HG02678 (cell line): ENCODE measurements around the gene GSK3A.
A peak's percentile ranks its signal among the peaks of the same experiment; 100 is the strongest.
"Not testable (repeated sequence)": the region's sequence is repeated elsewhere in the genome, so short reads cannot be mapped to it uniquely, and the experiment has no call there.

Experiments
- ATAC-seq: cut with Tn5 transposase; IDR thresholded peaks from one replicate; pipeline ENCODE4 v1.9.1; 2021; ENCODE audit warnings: mild to moderate bottlenecking, moderate library complexity; ENCODE audit not compliant: unreplicated experiment

GSK3A gene

DNA sequence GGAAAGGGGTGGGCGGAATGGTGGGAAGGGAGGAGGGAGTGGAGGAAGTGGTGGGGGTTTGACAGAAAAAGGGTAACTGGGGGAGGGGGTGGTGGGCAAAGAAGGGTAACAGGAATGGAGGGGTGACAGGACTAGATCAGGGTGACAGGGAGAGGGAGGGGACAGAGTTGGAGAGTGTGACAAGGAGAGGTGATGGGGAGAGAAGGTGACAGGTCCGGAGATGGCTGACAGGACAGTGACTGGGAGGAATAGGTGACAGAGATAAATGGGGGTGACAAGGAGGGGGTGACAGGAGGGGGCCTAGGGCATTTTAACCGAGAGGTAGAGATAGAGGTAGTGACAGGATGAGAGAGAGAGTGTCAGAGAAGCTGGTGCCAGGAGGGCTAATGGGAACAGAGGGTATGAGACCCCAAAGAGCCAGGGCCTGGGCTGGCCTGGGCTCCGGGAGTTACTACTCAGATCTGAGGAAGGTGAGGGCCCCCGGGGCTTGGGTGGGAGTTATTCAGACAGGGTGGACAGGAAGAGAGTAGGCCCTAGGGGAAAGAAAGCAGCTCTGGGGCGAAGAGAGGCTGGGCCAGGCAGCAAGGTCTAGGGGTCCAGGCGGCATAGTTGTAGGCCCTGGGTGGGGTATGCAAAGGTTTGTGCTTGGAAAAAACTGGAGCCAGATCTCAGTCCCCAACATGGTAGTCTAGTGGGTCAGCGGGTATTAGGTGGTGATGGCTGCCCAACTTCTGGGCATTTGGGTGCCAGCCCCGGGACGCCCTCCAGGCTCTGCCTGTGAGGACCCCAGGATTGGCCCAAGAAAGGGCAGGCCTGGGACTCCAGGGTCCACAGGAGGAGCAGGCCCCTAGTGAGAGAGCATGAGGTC lies 27.3 kb upstream of the GSK3A start:
- no peak for ATAC-seq

DNA sequence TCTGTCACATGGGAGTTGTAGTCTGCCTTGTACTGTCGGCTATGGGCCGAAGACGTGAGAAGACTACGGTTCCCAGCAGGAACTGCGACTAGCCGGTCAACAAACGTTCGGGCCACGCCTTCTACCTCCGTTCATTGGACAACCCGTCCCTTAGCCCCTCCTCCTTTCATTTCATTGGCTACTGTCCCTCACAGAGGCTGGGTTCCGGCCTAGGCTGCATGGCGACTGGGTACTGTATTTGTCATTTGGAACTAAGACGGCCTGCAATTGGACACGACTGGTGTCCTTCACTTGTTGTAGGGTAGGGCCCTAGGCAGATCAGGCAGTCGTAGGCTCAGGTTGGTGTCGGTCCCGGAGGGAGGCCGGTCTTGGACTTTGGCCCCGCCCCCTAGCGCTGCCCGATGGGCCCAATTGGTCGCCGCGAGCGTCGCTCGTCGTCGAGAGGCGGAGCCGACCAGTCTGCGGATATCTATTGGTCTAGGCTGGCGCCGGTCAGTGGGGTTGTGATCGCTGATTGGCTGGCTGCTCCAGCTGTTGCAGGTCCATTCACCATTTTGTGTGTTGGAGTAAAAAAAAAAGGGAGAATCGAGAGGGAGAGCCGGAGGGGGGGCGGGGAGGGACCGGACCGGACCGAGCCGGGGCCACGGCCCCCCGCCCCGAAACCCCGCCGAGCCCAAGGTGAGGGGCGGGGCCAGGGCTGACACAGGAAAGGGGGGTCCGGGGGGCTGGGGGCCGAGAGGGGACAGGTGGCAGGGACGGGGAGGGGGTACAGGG lies 26.5 kb upstream of the GSK3A start, which contains the start of gene CIC:
CIC (plus strand) TSS at position 549 of the 774 bp plus-strand sequence. CDS start 2,532 bp downstream, outside the sequence.
- ATAC-seq, result peak; percentile 81

DNA sequence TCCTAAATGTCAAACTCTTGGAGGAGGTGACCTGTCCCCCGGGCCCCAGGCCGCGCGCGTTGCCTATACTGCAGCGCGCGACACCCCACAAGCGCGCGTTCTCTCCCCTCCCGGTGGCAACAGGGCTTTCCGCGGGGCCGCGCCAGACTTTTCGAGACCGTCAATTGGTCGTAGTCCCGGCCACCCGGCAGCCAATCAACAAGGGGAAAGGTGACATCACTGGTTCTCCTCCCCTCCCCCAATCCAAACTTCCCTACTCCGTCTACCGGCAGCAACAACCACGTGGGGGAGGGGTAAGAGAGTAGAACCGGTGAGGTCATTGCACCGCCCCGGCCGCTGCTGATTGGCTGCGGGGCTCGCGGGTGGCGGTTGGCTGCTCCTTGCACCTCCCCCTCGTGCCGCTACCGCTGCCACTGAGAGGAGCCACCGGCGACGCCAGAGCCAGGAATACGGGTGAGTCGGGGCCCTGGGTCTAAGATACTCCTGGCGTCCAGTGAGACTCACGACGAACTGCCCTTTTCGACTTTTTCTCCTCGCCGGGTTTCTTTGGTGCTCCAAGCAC lies 25.8 kb upstream of the GSK3A start:
- ATAC-seq, result peak; percentile 57

DNA sequence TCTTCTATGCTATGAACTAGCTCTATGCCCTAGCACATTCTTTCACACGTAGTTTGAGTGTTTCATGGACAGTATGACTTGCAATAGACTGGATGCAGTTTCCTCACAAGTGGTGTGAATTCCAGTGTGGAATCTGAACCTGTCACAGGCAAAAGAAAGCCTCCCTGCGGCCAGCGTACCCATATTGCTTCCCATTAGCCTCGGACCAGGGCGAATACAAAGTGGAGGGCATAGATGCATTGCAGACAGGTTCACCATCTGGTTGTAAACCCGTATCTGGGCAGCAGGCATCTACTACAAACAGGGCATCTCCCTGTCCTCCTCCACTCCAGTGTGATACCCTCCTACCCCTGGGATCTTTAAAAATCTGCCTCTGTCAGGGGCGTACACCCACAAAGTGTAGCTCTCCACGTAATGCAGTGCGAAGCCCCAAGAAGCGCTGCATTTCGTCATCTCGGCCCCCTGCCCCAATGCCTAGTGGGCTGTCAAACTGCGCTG lies 25.3 kb upstream of the GSK3A start:
- no peak for ATAC-seq

DNA sequence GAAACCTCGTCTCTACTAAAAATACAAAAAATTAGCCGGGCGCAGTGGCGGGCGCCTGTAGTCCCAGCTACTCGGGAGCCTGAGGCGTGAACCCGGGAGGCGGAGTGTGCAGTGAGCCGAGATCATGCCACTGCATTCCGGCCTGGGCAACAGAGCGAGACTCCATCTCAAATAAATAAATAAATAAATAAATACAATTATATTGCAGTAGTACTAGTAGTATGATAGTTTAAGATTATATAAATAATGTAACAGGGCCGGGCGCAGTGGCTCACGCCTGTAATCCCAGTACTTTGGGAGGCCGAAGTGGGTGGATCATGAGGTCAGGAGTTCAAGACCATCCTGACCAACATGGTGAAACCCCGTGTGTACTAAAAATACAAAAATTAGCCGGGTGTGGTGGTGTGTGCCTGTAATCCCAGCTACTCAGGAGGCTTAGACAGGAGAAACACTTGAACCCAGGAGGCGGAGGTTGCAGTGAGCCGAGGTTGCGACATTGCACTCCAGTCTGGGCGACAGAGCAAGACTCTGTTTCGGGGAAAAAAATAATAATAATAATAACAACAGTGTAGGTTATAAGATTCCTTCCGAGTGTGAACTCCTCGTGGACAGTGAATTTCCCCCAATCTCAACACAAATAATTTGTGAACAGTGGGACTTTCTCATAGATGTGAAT lies 24.7 kb upstream of the GSK3A start:
- not testable (repeated sequence) for ATAC-seq

DNA sequence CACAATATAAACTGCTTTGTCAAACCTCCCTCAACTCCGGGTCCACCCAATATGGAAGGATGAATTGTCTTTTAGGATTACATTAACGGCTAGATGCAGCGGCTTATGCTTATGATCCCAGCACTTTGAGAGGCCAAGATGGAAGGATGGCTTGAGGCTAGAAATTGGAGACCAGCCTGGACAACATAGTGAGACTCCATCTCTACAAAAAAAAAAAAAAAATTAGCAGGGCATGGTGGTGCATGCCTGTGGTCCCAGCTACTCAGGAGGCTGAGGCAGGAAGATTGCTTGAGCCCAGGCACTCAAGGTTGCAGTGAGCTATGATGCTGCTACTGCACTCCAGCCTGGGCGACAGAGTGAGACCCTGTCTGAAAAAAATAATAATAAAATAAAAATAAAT lies 23.7 kb upstream of the GSK3A start:
- ATAC-seq, result not testable (repeated sequence)

DNA sequence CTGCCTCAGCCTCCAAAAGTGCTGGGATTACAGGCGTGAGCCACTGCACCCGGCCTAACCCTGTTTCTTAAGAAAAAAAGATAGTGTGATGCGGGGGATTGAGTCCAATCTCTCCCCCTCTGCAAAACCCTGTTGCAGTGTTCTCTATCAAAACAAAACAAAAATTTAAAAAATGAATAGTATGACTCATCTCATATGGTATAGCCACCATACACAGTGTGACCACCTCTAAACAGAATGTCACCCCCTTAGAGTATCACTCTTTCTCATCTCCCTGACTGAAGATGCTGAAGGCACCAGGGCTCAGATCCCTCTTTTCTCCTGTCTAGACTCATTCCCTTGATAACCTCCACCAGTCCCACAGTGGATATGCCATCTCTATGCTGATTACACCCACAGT lies 19.4 kb upstream of the GSK3A start:
- ATAC-seq, result no peak

DNA sequence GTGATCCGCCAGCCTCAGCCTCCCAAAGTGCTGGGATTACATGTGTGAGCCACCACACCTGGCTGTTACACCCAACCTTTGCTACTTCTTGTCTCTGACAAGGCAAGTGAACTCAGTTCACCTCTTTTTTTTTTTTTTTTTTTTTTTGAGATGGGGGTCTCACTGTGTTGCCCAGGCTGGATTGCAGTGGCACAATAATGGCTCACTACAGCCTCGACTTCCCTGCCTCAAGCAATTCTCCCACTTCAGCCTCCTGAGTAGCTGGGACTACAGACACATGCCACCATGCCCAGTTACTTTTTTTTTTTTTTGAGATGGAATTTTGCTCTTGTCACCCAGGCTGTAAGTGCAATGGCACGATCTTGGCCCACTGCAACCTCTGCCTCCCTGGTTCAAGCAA lies 15.4 kb upstream of the GSK3A start:
- not testable (repeated sequence) for ATAC-seq

DNA sequence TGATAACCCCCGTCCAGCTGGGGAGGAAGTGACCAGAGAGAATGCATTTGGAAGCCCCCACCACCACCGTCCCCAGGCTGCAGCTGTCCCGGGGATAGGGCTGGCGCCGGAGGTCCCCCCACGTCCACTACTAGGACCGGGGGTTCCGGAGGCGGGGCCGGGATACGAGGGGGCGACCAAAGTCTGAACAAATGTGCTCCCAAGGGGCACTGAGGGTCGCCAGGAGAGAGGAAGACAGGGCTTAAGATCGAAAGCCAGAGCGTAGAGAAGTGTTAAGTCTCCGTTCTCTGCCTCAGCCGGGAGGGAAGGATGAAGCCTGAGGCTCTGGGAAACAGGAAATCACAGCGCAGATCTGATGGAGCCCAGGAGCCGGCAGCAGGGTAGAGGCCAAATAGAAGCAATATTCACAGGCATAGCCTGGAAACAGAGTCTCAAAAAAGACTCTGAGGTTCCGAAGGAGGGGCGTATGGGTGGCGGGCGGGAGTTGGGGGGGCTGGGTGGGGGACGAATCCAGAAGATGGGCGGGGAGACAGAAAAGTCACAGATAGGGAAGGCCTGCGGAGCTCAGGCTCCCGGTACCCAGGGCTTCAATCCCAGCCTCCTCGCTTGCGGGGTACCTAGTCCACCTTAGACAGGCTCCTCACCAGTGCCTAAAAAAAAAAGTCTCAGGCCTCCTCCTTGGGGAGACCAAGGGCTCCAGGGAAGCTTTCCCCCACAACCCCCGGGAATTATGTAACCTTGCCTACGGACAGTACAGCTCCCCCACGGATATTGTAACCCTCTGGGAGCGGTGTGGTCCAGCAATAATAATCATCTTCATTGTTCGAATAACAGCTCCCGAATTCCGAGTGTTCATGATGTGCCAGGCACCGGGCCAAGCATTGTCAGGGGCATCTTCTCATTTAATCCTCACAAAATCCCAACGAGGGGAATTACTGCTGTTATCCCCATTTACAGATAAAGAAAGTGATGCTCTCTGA lies 13.7 kb upstream of the GSK3A start:
- no peak for ATAC-seq

DNA sequence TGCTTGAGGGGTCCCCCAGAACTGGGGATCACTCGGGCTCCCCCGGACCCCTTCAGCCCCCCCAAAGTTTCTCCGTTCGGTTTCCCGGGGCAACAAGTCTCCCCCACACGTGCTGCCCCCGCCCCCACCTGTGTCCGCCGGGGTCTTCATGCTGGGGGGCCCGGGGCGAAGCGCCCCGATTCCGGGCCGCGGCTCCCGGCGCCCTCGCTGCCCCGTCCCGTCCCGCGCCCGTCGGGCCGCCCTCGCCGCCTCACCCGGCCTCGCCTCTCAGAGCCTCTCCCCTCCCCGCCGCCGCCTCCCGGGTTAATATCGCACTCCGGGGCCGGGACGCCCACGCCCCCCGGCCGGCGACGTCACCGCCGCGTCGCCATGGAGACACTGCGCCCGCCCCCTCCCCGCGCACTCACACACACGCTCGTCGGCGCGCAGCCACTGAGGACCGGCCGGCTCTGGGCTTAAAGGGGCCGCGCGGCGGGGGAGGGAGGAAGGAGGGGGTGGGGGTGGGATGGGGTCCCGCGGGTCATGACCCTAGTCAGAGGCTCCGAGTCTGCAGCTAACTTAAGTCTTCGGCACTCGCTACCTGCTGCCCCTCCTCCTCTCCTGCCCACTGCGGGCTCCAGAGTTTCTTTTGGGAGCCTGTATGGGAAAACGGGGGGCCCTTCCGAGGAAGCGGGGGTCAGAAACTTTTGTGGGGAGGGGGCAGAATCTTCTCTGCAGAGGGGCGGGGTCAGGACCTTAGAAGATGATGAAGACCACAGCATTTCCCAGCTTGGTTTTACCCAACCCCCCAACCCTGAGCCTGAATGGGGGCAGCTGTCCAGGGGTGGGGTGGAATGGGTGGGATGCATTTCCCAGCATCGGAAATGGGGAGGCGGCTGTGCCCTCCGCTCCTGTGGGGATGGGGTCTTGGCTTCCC lies 12.7 kb upstream of the GSK3A start, which contains the start of gene ERF:
ERF (minus strand) TSS at position 279 of the 916 bp plus-strand sequence; CDS start at position 150, 129 bp downstream.
- peak; percentile 69 for ATAC-seq

DNA sequence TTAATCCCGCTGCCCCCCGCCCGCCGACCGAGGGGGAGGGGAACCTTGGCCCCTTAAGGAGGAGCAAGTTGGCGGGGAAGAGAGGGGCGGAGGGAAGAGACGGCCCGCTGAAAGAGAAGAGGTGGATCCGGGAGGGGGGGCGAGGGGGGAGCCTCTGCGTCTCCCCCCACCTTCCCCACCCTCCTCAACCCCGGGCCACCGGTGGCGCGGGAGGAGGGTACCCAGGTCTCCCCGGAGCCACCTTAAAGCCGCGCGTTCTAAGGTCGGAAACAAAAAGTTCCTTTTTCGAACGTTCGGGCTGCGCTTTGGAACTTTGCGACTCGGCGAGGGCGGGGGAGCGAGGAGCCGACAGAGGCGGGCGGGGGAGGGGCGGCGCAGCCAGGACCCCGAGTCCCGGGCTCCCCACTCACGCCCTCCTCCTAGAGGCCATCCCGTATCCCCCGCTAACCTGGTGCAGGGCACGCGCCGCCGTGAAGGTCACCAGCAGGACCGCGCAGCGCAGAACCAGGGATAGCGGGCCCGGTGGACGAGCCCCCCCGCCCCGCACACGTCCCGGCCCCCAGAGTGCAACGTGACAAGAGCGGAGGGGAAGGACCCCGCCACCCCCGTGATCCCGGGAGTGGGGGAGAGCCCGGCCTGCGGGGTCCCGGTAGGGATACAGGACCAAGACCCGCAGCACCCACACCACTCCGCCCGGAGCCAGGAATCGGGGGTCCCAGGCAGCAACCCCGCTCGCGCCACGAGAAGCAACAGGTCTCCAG lies 11.9 kb upstream of the GSK3A start:
- peak; percentile 42 for ATAC-seq

DNA sequence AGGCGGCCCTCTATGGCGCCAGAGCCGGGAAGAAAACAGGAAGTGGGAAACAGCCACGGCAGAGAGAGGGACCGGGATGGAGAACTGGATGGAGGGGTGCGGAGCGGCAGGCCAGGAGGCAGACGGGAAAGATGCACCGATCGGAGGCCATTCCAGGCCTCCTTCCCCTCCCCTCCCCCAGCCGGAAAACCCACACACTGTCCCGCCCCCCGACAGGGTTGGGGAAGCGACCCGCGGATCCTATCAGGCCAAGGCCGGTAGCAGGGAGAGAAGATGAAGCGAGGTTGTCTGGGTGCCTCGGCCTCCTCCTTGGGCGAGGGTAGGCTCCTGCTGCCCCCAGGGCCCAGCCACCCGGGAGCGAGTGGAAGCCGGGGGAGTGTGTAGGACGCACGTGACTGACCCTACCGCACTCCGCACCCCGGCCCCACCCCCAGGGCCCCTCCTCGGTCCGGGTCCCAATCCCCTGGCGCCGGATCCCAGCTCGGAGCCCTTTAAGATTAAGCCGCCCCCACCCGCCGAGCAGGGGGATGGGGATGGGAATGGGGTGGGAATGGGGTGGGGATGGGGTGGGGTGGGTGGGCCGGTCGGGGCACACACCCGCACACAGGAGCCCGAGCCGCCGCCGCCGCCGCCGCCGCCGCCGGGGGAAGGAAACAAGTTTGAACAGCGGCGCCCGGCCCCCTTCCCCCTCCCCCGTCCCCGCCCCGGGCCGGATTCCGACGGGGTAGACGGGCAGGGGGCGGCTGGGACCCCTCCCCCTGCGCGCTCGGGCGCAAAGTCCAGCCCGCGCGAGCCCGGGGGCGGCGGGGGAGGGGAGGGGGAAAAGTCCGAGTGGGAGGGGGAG lies 11.1 kb upstream of the GSK3A start:
- peak; percentile 18 for ATAC-seq

DNA sequence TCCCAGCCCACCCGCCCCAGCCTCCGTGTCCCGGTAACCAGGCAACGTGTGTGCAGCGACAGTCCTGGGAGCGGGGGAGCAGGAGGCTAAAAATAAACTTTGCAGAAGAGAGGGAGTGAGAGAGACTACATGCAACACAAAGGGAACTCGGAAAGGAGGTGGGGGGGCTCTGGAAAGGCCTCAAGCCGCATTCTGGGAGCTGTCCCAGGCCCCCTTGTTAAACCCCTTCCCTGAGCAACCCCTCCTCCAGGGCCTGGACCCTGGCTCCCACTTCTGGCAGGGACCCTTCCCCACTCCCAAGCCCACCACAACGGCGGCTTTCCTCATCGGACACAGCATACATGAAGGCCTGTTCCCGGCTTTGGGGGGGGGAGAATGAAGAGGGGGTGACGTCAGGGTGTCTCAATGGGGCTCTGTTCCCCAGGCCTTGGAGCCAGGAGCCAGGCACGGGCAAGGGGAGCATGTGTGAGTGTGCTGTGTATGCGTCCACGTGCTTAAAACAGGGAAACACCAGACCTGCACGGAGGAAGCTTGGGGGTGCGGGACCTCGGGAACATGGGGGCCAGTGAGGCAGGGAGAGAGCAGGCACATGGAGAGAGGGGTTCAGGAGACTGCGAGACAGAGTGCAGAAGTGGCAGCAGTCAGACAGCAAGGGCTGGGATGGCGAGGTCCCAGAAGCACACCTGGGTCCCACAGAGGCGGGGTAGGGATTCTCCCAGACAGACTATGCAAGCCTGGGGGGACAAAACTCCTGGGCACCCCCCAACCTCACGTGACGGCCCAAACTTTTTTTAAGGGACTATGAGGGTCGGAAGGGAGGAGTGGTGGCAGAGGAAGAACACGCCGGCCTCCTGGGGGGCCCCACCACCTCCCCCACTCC lies 10.2 kb upstream of the GSK3A start:
- no peak for ATAC-seq

DNA sequence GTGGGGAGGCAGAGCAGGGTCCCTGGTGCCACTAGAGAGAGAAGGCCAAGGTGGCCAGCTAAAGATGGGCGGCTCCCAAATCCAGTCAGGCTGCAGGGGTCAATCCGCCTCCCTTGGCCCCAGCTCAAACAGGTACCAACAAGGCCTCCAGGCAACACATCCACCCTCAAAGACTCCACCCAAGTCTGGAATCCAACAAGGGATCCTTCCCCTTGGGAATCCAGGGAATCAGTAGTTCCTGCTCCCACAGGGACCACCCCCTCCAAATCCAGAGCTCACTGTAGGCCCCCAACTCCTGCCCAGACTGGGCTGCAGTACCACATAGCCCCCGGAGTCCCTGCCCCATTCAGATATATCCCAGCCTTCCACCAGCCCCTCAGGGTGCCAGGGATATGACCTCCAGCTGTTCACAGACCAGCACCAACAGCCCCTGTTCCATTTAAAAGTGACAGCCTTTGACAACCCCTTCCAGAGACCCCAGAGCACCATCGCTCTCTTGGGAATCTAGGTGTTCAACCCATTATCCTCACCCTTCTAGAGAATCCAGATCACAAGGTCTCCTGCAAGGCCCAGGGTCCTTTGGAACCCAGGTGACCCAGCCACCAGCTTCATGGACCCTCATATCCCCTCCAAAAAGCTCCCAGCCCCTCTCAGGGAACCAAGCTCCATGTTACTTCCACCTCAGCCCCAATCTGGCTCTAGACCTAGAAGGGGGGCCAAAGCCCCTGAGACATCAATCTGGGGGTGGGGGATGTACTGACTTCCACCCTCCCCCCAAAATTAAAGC lies 9.4 kb upstream of the GSK3A start:
- no peak for ATAC-seq
